Endodermal cell (in vitro differentiated cells): ENCODE data around the gene DUSP16. TPM values are rescaled to one million over a fixed set of nuclear protein-coding genes. Genes with fewer than 3 reads are reported as not detected.
A peak's percentile ranks its signal among the peaks of the same experiment; 100 is the strongest.

Source experiments
- DNase-seq: peaks from one replicate; pipeline ENCODE4 v3.0.0-alpha.2; 2017
- H3K27ac ChIP-seq: 2 replicates; pipeline ENCODE4 v1.5.1; 2013; ENCODE audit warnings: mild to moderate bottlenecking, low read depth, low read length, moderate library complexity
- H3K27me3 ChIP-seq: 2 replicates; pipeline ENCODE4 v1.6.1; 2013; ENCODE audit warnings: mild to moderate bottlenecking, low read length, moderate library complexity; ENCODE audit not compliant: insufficient read depth, control insufficient read depth, poor library complexity, severe bottlenecking
- H3K36me3 ChIP-seq: 2 replicates; pipeline ENCODE4 v1.7.0; 2013; ENCODE audit warnings: mild to moderate bottlenecking, low read length, moderate library complexity; ENCODE audit not compliant: control insufficient read depth, insufficient read depth
- H3K4me1 ChIP-seq: one replicate; pipeline ENCODE4 v1.7.0; 2013; ENCODE audit warnings: low read length; ENCODE audit not compliant: control insufficient read depth, insufficient read depth
- H3K4me3 ChIP-seq: 2 replicates; pipeline ENCODE4 v1.5.1; 2013; ENCODE audit warnings: mild to moderate bottlenecking, low read length, moderate library complexity
- H3K9ac ChIP-seq: 2 replicates; pipeline ENCODE4 v1.6.1; 2013; ENCODE audit warnings: mild to moderate bottlenecking, low read length, moderate library complexity; ENCODE audit not compliant: poor library complexity, severe bottlenecking; ENCODE audit errors: extremely low read depth
- H3K9me3 ChIP-seq: 2 replicates; pipeline ENCODE4 v1.6.1; 2013; ENCODE audit warnings: mild to moderate bottlenecking, low read length, moderate library complexity; ENCODE audit not compliant: control insufficient read depth
- H3K27ac Mint-ChIP-seq: 2 replicates; pipeline ENCODE4 v1.8.0; 2020; ENCODE audit warnings: mixed read lengths
- H3K27me3 Mint-ChIP-seq: 2 replicates; pipeline ENCODE4 v1.8.0; 2021; ENCODE audit warnings: mild to moderate bottlenecking, mixed read lengths; ENCODE audit not compliant: insufficient read depth
- H3K36me3 Mint-ChIP-seq: 2 replicates; pipeline ENCODE4 v1.8.0; 2020; ENCODE audit warnings: low read depth, mixed read lengths
- H3K4me1 Mint-ChIP-seq: 2 replicates; pipeline ENCODE4 v1.8.0; 2020; ENCODE audit warnings: mixed read lengths
- H3K4me3 Mint-ChIP-seq: 2 replicates; pipeline ENCODE4 v1.8.0; 2020; ENCODE audit warnings: mild to moderate bottlenecking, moderate library complexity, mixed read lengths
- H3K9me3 Mint-ChIP-seq: 2 replicates; pipeline ENCODE4 v1.8.0; 2020; ENCODE audit warnings: mild to moderate bottlenecking, mixed read lengths
- WGBS, 2 experiments: methylation state at CpG; one replicate each; pipeline versions ENCODE4 v1.1.5 to v1.1.7; 2013; ENCODE audit warnings: missing lambda C conversion rate in 2 of 2, mixed read lengths in 1 of 2; ENCODE audit not compliant: insufficient coverage in 1 of 2, insufficient read length in 1 of 2; 5-methylcytosine and 5-hydroxymethylcytosine counted together
- total RNA-seq, 2 donors: library from RNA; stranded (reverse); fragmentation: NEBNext Ultra II Directional in 1 of 2; extraction: Animal tissue kit (Norgen Biotek cat#: 25700) in 1 of 2; gene quantifications; 2 replicates in 1 of 2; 3 replicates in 1 of 2; pipeline ENCODE4 v1.2.1, GENCODE V29; 2021
- TF ChIP-seq, protein P1 (sequence below): fragments of 200-600 bp; sonication (generic); conservative IDR thresholded peaks from 2 replicates; pipeline ENCODE4 v1.5.0; 2021; ENCODE audit warnings: antibody characterized with exemption, mild to moderate bottlenecking

The DUSP16 gene
- total RNA-seq, 2 donors from 2014 or later = 28.1 to 42.5 TPM

DNA sequence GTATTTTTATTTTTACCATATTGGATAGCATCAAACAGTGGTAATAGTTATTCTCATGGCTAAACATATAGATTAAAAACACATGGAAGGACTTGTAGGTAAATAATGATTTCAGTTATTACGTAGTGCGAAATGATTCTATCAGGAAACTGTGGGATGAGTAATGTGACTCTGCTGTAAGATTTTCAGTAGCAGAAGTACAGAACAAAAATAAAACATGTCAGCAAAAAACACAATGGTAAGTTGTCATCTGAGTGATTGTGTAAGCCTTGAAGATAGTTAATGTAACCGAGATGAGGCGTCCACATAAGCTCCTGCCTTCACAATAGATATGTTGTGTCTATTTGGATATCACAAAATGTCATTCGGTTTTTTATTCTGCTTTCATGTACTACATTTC lies 106.0 kb downstream of the DUSP16 start:
- Mint-ChIP-seq H3K4me1 (peaks cover 13% of the 10 kb centered on the region), H3K27ac (no peak overlapping the region), H3K4me3 (no peak overlapping the region), H3K9me3 (no peaks in the 10 kb centered on the region), H3K36me3 (peaks cover 2% of the 10 kb centered on the region), H3K27me3 (peaks cover 7% of the 10 kb centered on the region)
- Histone ChIP-seq H3K9ac (no peak overlapping the region), H3K4me1 (no peaks in the 10 kb centered on the region), H3K4me3 (no peak overlapping the region), H3K36me3 (no peaks in the 10 kb centered on the region), H3K9me3 (no peaks in the 10 kb centered on the region), H3K27ac (no peak overlapping the region), H3K27me3 (no peaks in the 10 kb centered on the region)
- DNase-seq = no peak
- WGBS, 2 experiments = 69 to 86% methylated on average over 3 to 5 of the region's 5 CpGs
- TF ChIP-seq, protein P1, sequence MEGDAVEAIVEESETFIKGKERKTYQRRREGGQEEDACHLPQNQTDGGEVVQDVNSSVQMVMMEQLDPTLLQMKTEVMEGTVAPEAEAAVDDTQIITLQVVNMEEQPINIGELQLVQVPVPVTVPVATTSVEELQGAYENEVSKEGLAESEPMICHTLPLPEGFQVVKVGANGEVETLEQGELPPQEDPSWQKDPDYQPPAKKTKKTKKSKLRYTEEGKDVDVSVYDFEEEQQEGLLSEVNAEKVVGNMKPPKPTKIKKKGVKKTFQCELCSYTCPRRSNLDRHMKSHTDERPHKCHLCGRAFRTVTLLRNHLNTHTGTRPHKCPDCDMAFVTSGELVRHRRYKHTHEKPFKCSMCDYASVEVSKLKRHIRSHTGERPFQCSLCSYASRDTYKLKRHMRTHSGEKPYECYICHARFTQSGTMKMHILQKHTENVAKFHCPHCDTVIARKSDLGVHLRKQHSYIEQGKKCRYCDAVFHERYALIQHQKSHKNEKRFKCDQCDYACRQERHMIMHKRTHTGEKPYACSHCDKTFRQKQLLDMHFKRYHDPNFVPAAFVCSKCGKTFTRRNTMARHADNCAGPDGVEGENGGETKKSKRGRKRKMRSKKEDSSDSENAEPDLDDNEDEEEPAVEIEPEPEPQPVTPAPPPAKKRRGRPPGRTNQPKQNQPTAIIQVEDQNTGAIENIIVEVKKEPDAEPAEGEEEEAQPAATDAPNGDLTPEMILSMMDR = no peak

DNA sequence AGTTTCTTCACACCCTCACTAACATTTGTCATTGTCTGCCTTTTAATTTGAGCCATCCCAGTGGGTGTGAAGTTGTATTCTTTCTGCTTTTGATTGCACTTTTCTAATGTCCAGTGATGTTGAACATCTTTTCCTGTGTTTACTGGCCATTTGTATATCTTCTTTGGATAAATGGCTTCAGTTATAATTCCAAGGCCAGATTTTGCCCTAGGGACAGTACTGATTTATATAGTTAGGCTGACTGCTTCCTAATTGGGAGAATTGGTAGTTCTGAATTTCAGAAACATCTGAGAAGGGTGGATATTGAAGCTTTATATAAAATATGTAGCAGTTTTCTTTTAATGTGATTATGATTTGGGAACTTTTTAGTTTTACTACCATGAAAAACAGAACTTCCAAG lies 108.3 kb downstream of the DUSP16 start:
- no peaks in the 10 kb centered on the region for H3K9me3 ChIP-seq
- TF ChIP-seq, protein P1 = no peak
- Mint-ChIP-seq H3K4me1 (peaks cover 13% of the 10 kb centered on the region), H3K36me3 (peaks cover 5% of the 10 kb centered on the region), H3K4me3 (no peak overlapping the region), H3K9me3 (peaks cover 2% of the 10 kb centered on the region), H3K27ac (no peak overlapping the region), H3K27me3 (no peaks in the 10 kb centered on the region)
- DNase-seq = no peak
- no peak overlapping the region for H3K27ac ChIP-seq
- no peak overlapping the region for H3K9ac ChIP-seq
- H3K36me3 ChIP-seq = no peaks in the 10 kb centered on the region
- H3K4me3 ChIP-seq = no peak overlapping the region
- no peaks in the 10 kb centered on the region for H3K4me1 ChIP-seq
- no peaks in the 10 kb centered on the region for H3K27me3 ChIP-seq

DNA sequence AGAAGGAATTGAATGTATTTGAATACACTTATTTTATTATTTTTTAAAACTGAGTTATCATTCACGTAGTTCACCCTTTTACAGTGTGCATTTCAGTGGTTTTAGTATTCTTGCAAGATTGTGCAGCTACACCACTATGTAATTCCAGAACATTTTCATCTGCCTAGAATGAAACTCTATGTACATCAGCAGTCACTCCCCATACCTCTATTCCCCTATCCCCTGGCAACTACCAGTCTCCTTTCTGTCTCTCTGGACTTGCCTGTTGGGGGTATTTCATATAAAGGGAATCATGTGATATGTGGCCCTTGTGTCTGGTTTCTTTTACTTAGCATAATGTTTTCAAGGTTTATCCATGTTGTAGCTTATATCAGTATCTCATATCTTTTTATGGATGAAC lies 109.0 kb downstream of the DUSP16 start:
- Histone ChIP-seq H3K4me1 (no peaks in the 10 kb centered on the region), H3K27me3 (no peaks in the 10 kb centered on the region), H3K9me3 (no peaks in the 10 kb centered on the region), H3K36me3 (no peaks in the 10 kb centered on the region), H3K27ac (peak overlapping the region; percentile 7), H3K4me3 (no peak overlapping the region), H3K9ac (no peak overlapping the region)
- peaks cover 2% of the 10 kb centered on the region for H3K9me3 Mint-ChIP-seq
- no peak for DNase-seq
- TF ChIP-seq, protein P1 = no peak
- peaks cover 5% of the 10 kb centered on the region for H3K36me3 Mint-ChIP-seq
- H3K27me3 Mint-ChIP-seq = no peaks in the 10 kb centered on the region
- H3K27ac Mint-ChIP-seq = no peak overlapping the region
- no peak overlapping the region for H3K4me3 Mint-ChIP-seq
- 100% methylated on average over 1 of the region's 1 CpG; no CpG with 5 or more reads in 1 of the 2 experiments for WGBS, 2 experiments
- H3K4me1 Mint-ChIP-seq = peaks cover 13% of the 10 kb centered on the region
